ENCODE data around the gene PRXL2B. TPM values are rescaled to one million over a fixed set of nuclear protein-coding genes. Genes with fewer than 3 reads are reported as not detected.
"Not testable (repeated sequence)": the region's sequence is repeated elsewhere in the genome, so short reads cannot be mapped to it uniquely, and the experiment has no call there.

Gene PRXL2B
- total RNA-seq, 1 experiment from 2014 or later = 31.0 TPM

- in situ Hi-C loops (cut with HindIII; ENCODE audit: low pct_unique_long_range_greater_than_20kb, low sequenced_read_pairs) = no loop called here
- no peak for DNase-seq (ENCODE audit: low read depth)
Observed at GRCh38 chr1:2575801-2576663, 10.5 kb upstream of the PRXL2B start.

GRCh38 chr1:2577565-2578075, 9.0 kb upstream of the PRXL2B start:
- DNase-seq (ENCODE audit: low read depth); in situ Hi-C loops (cut with HindIII; ENCODE audit: low pct_unique_long_range_greater_than_20kb, low sequenced_read_pairs): not testable (repeated sequence)

- in situ Hi-C loops (cut with HindIII; ENCODE audit: low pct_unique_long_range_greater_than_20kb, low sequenced_read_pairs) = no loop called here
- no peak for DNase-seq (ENCODE audit: low read depth)
Observed at GRCh38 chr1:2578758-2579118, 7.8 kb upstream of the PRXL2B start.

- in situ Hi-C loops (cut with HindIII; ENCODE audit: low pct_unique_long_range_greater_than_20kb, low sequenced_read_pairs) = no loop called here
- DNase-seq (ENCODE audit: low read depth) = no peak
Observed at GRCh38 chr1:2580691-2581090, 5.9 kb upstream of the PRXL2B start.

- DNase-seq (ENCODE audit: low read depth) = no peak
- in situ Hi-C loops (cut with HindIII; ENCODE audit: low pct_unique_long_range_greater_than_20kb, low sequenced_read_pairs) = no loop called here
Observed at GRCh38 chr1:2582391-2582790, 4.2 kb upstream of the PRXL2B start.

- no peak for DNase-seq (ENCODE audit: low read depth)
- in situ Hi-C loops (cut with HindIII; ENCODE audit: low pct_unique_long_range_greater_than_20kb, low sequenced_read_pairs) = no loop called here
Observed at GRCh38 chr1:2583331-2583791, 3.2 kb upstream of the PRXL2B start.

GRCh38 chr1:2583871-2584351, 2.7 kb upstream of the PRXL2B start:
- in situ Hi-C loops (cut with HindIII; ENCODE audit: low pct_unique_long_range_greater_than_20kb, low sequenced_read_pairs) = no loop called here
- DNase-seq (ENCODE audit: low read depth) = peak; percentile 23

GRCh38 chr1:2584686-2585317, 1.8 kb upstream of the PRXL2B start:
- in situ Hi-C loops (cut with HindIII; ENCODE audit: low pct_unique_long_range_greater_than_20kb, low sequenced_read_pairs) = no loop called here
- DNase-seq (ENCODE audit: low read depth) = no peak

- in situ Hi-C loops (cut with HindIII; ENCODE audit: low pct_unique_long_range_greater_than_20kb, low sequenced_read_pairs) = no loop called here
Observed at GRCh38 chr1:2585318-2586092, 1.1 kb upstream of the PRXL2B start.

GRCh38 chr1:2587071-2587859, 688 bp downstream of the PRXL2B start:
- in situ Hi-C loops (cut with HindIII; ENCODE audit: low pct_unique_long_range_greater_than_20kb, low sequenced_read_pairs) = no loop called here
- DNase-seq (ENCODE audit: low read depth) = peak; percentile 22

More at GRCh38 chr1:2585318-2586092, 1.1 kb upstream of the PRXL2B start:
- peak; percentile 48 for DNase-seq (ENCODE audit: low read depth)

GRCh38 chr1:2587860-2588571, 1.4 kb downstream of the PRXL2B start:
- no peak for DNase-seq (ENCODE audit: low read depth)
- in situ Hi-C loops (cut with HindIII; ENCODE audit: low pct_unique_long_range_greater_than_20kb, low sequenced_read_pairs) = no loop called here

GRCh38 chr1:2588661-2589430, 2.3 kb downstream of the PRXL2B start:
- in situ Hi-C loops (cut with HindIII; ENCODE audit: low pct_unique_long_range_greater_than_20kb, low sequenced_read_pairs) = no loop called here
- no peak for DNase-seq (ENCODE audit: low read depth)

GRCh38 chr1:2589431-2590232, 3.1 kb downstream of the PRXL2B start:
- in situ Hi-C loops (cut with HindIII; ENCODE audit: low pct_unique_long_range_greater_than_20kb, low sequenced_read_pairs) = no loop called here
- no peak for DNase-seq (ENCODE audit: low read depth)

- DNase-seq (ENCODE audit: low read depth) = no peak
- in situ Hi-C loops (cut with HindIII; ENCODE audit: low pct_unique_long_range_greater_than_20kb, low sequenced_read_pairs) = no loop called here
Observed at GRCh38 chr1:2590233-2591141, 3.9 kb downstream of the PRXL2B start.

- in situ Hi-C loops (cut with HindIII; ENCODE audit: low pct_unique_long_range_greater_than_20kb, low sequenced_read_pairs) = no loop called here
- no peak for DNase-seq (ENCODE audit: low read depth)
Observed at GRCh38 chr1:2591233-2591580, 4.6 kb downstream of the PRXL2B start.
